ENCODE data around the gene MMGT1.
"Not testable (repeated sequence)": the region's sequence is repeated elsewhere in the genome, so short reads cannot be mapped to it uniquely, and the experiment has no call there.

MMGT1 gene

DNA sequence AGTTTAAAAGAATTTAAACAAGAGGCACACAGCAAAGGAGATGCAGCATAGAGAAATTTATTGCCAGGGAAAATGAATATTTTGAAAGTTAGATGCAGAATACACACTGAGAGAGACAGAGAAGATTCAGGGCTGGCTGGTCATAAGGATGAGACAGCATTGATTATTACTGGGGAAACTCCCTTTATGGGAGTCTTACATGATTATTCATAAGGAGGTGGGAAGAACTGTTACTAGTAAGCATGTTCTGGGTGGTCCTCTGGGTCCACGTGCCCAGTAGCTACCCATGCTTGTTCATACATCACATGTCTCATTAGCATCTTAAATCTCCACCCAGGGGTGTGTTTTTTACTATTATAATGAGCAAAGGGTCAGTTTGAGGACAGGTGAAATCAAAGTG, 53.3 kb downstream of the MMGT1 start:
- DNase-seq, result not testable (repeated sequence)

DNA sequence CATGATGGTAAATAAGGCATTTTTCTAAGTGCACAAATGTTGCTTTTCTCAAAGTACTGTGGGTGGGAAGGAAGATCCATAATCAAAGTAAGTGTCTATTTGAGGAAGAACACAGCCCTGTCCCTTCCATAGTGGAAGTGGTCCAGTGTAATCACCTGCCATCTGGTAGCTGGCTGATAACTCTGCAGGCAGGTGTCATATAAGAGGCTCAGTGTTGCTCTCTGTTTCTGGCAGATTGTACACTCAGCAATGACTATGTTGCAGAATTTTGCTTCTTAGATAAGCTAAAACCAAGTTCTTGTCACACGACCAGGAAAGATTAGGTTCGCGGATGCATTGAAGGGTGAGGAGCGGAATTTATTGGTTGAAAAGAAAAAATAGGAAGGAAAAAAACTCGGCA, 59.4 kb downstream of the MMGT1 start:
- DNase-seq, result no peak
